Panc1 (cell line): ENCODE measurements around the gene DNAAF5. TPM values are rescaled to one million over a fixed set of nuclear protein-coding genes. Genes with fewer than 3 reads are reported as not detected.

Experiments
- ATAC-seq: fragments of 200-7000 bp; cut with Tn5 transposase; 2 replicates; pipeline ENCODE4 v1.9.1; 2020; ENCODE audit warnings: mild to moderate bottlenecking, moderate library complexity
- BruUV-seq: library from RNA; stranded (reverse); fragments of 400-500 nt; replicated peaks from 2 replicates; lab custom pipeline; 2021; lab: Mats Ljungman, UMichigan
- CTCF ChIA-PET: fragments of 300-600 bp; sonication (Branson Sonifier 250); formaldehyde crosslinking; loops from one replicate; lab custom pipeline; 2022; ENCODE audit warnings: antibody characterized with exemption; lab: Charles Lee
- POLR2A ChIA-PET: fragments of 300-600 bp; sonication (Branson Sonifier 250); formaldehyde crosslinking; loops from one replicate; lab custom pipeline; 2022; ENCODE audit warnings: antibody characterized with exemption; lab: Charles Lee
- DNase-seq: peaks from one replicate; pipeline ENCODE4 v3.0.0-alpha.2; 2010; ENCODE audit warnings: low read depth, low spot score
- H3K27ac ChIP-seq: 2 replicates; pipeline ENCODE4 v1.5.1; 2011; ENCODE audit warnings: mild to moderate bottlenecking, low read length, inconsistent platforms
- H3K27me3 ChIP-seq: fragments of 200-500 bp; sonication (Bioruptor generic); 2 replicates; pipeline ENCODE4 v1.6.0; 2014; ENCODE audit warnings: low read length, inconsistent platforms; ENCODE audit not compliant: control insufficient read depth, insufficient read depth
- H3K36me3 ChIP-seq: fragments of 200-500 bp; sonication (Bioruptor generic); 2 replicates; pipeline ENCODE4 v1.5.1; 2014; ENCODE audit warnings: inconsistent platforms, mild to moderate bottlenecking, low read length, moderate library complexity; ENCODE audit not compliant: control insufficient read depth, insufficient read depth
- H3K4me1 ChIP-seq: 2 replicates; pipeline ENCODE4 v1.5.1; 2011; ENCODE audit warnings: inconsistent platforms, mild to moderate bottlenecking, low read length, moderate library complexity; ENCODE audit not compliant: control insufficient read depth, insufficient read depth
- H3K4me3 ChIP-seq, 2 experiments: 2 replicates each; pipeline ENCODE4 v1.5.1; 2011 to 2012; ENCODE audit warnings: low read depth in 2 of 2, low read length in 2 of 2, mild to moderate bottlenecking in 2 of 2, inconsistent platforms in 1 of 2, moderate library complexity in 1 of 2
- H3K9me3 ChIP-seq: fragments of 200-500 bp; sonication (Bioruptor generic); 2 replicates; pipeline ENCODE4 v1.5.1; 2014; ENCODE audit warnings: low read depth, mild to moderate bottlenecking, inconsistent platforms, low read length, moderate library complexity; ENCODE audit not compliant: control insufficient read depth, insufficient read depth
- POLR2AphosphoS5 ChIP-seq: IDR thresholded peaks from 2 replicates; pipeline ENCODE4 v1.6.1; 2012; ENCODE audit warnings: mild to moderate bottlenecking, low read depth, low read length, moderate library complexity
- SIN3A ChIP-seq: IDR thresholded peaks from 2 replicates; pipeline ENCODE4 v1.6.1; 2012; ENCODE audit warnings: low read depth, mild to moderate bottlenecking, low read length, moderate library complexity, borderline replicate concordance; ENCODE audit not compliant: insufficient read depth
- TCF7L2 ChIP-seq: IDR thresholded peaks from 2 replicates; pipeline ENCODE4 v1.6.1; 2011; ENCODE audit warnings: mild to moderate bottlenecking, low read depth, low read length, inconsistent platforms
- in situ Hi-C: cut with HindIII; loops from 2 replicates; pipeline ENCODE4 v1.10.0; 2016; ENCODE audit warnings: low sequenced_read_pairs, low pct_unique_long_range_greater_than_20kb
- intact Hi-C: fragments of 100-400 bp; cut with micrococcal nuclease; formaldehyde crosslinking; loops from one replicate; pipeline ENCODE4 v1.10.0; 2022; ENCODE audit not compliant: unreplicated experiment
- total RNA-seq: library from RNA; stranded (reverse); gene quantifications from one replicate; pipeline ENCODE4 v1.2.1, GENCODE V29; 2021; ENCODE audit not compliant: unreplicated experiment
- TF ChIP-seq, protein P1 (sequence below), 2 experiments: IDR thresholded peaks; 2 replicates each; pipeline ENCODE4 v1.6.1; 2011 to 2012; ENCODE audit warnings: low read depth in 2 of 2, control low read depth in 1 of 2, low read length in 1 of 2, mild to moderate bottlenecking in 1 of 2, moderate library complexity in 1 of 2; ENCODE audit not compliant: insufficient read depth in 1 of 2
- TF ChIP-seq, protein P2 (sequence below): fragments of 450-650 bp; IDR thresholded peaks from 2 replicates; pipeline ENCODE4 v1.5.1; 2017; ENCODE audit warnings: mild to moderate bottlenecking

DNAAF5 gene
- total RNA-seq, 1 experiment from 2014 or later = 79.5 TPM

DNA sequence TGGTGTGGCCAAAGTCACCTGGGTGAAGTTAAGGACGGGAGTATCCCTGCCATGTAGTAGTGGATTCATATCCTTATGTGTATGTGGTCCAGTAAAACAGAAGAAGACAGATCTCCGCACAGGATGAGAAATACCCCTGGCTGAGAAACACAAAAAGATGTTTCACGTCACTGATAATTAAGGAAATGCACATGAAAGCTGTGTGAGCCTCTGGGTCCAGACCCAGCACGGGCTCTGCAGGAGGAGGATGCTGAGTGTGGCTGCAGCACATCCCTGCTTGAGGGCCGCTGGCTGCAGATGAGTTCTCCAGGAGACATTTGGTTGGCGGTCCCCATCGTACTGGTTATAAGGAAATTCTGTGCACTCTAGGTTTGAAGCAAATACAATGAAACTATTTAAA, 97.6 kb downstream of the DNAAF5 start:
- CTCF ChIA-PET = no interaction called here

DNA sequence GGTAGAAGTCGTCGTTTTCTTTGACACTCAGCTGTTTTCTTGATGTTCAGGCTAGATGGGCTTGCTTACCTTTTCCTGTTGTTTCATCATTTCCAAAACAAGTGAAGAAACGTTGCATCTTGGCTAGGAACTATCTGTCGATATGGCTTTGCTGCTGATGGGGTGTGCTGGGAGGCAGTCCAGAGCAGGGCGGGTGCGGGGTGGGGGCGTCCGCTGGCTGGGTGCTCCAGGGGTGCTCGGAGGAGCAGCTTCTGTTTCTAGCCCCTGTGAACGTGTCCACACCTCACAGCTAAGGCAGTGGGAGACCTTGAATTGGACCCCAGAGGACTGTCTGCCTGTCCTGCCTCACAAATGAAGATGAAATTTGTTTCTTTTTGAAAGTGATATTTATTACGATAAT, 98.2 kb downstream of the DNAAF5 start:
- Histone ChIP-seq H3K27ac (no peak overlapping the region), H3K4me3 (no peak overlapping the region), H3K36me3 (no peaks in the 10 kb centered on the region), H3K9me3 (no peaks in the 10 kb centered on the region), H3K27me3 (no peaks in the 10 kb centered on the region), H3K4me1 (peaks cover 10% of the 10 kb centered on the region; the same call in 1 of the 2 replicates)
- TF ChIP-seq POLR2AphosphoS5 (no peak), SIN3A (no peak), TCF7L2 (no peak)
- TF ChIP-seq, protein P1, sequence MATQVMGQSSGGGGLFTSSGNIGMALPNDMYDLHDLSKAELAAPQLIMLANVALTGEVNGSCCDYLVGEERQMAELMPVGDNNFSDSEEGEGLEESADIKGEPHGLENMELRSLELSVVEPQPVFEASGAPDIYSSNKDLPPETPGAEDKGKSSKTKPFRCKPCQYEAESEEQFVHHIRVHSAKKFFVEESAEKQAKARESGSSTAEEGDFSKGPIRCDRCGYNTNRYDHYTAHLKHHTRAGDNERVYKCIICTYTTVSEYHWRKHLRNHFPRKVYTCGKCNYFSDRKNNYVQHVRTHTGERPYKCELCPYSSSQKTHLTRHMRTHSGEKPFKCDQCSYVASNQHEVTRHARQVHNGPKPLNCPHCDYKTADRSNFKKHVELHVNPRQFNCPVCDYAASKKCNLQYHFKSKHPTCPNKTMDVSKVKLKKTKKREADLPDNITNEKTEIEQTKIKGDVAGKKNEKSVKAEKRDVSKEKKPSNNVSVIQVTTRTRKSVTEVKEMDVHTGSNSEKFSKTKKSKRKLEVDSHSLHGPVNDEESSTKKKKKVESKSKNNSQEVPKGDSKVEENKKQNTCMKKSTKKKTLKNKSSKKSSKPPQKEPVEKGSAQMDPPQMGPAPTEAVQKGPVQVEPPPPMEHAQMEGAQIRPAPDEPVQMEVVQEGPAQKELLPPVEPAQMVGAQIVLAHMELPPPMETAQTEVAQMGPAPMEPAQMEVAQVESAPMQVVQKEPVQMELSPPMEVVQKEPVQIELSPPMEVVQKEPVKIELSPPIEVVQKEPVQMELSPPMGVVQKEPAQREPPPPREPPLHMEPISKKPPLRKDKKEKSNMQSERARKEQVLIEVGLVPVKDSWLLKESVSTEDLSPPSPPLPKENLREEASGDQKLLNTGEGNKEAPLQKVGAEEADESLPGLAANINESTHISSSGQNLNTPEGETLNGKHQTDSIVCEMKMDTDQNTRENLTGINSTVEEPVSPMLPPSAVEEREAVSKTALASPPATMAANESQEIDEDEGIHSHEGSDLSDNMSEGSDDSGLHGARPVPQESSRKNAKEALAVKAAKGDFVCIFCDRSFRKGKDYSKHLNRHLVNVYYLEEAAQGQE (IDR thresholded peaks at IDR 0.05; ENCODE audit: insufficient read depth in 1 of 2, low read depth in 2 of 2, low read length in 1 of 2) = no peak
- TF ChIP-seq, protein P2, sequence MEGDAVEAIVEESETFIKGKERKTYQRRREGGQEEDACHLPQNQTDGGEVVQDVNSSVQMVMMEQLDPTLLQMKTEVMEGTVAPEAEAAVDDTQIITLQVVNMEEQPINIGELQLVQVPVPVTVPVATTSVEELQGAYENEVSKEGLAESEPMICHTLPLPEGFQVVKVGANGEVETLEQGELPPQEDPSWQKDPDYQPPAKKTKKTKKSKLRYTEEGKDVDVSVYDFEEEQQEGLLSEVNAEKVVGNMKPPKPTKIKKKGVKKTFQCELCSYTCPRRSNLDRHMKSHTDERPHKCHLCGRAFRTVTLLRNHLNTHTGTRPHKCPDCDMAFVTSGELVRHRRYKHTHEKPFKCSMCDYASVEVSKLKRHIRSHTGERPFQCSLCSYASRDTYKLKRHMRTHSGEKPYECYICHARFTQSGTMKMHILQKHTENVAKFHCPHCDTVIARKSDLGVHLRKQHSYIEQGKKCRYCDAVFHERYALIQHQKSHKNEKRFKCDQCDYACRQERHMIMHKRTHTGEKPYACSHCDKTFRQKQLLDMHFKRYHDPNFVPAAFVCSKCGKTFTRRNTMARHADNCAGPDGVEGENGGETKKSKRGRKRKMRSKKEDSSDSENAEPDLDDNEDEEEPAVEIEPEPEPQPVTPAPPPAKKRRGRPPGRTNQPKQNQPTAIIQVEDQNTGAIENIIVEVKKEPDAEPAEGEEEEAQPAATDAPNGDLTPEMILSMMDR = no peak
- intact Hi-C loops (no loop called here), in situ Hi-C loops (no loop called here)
- ATAC-seq (no peak), DNase-seq (no peak)
- ChIA-PET POLR2A (no interaction called here), CTCF (no interaction called here)
- BruUV-seq = no TSS peak

More for the DNA sequence above, 97.6 kb downstream of the DNAAF5 start:
- Histone ChIP-seq H3K4me1 (peaks cover 10% of the 10 kb centered on the region; the same call in 1 of the 2 replicates), H3K27ac (no peak overlapping the region), H3K9me3 (no peaks in the 10 kb centered on the region), H3K36me3 (no peaks in the 10 kb centered on the region), H3K4me3 (no peak overlapping the region), H3K27me3 (no peaks in the 10 kb centered on the region)
- POLR2A ChIA-PET = no interaction called here
- intact Hi-C loops (no loop called here), in situ Hi-C loops (no loop called here)
- DNase-seq (no peak), ATAC-seq (peak; percentile 46; the same call in 1 of the 2 replicates)
- TF ChIP-seq POLR2AphosphoS5 (no peak), TCF7L2 (no peak), SIN3A (no peak)
- TF ChIP-seq, protein P1 (IDR thresholded peaks at IDR 0.05; ENCODE audit: insufficient read depth in 1 of 2, low read depth in 2 of 2, low read length in 1 of 2) = no peak
- TF ChIP-seq, protein P2 = no peak
- BruUV-seq = no TSS peak
